HepG2 (cell line): ENCODE data around the gene ZMPSTE24. TPM values are rescaled to one million over a fixed set of nuclear protein-coding genes. Genes with fewer than 3 reads are reported as not detected.

Experiments
- ARNT2 ChIP-seq: sonication (generic); formaldehyde crosslinking; IDR thresholded peaks from 2 replicates; pipeline ENCODE4 v1.8.0; 2022; ENCODE audit warnings: mild to moderate bottlenecking, low read depth, missing genetic modification reagents, moderate library complexity
- CBX5 ChIP-seq: sonication (generic); formaldehyde crosslinking; IDR thresholded peaks from 2 replicates; pipeline ENCODE4 v1.4.0; 2020; ENCODE audit warnings: missing genetic modification reagents, borderline replicate concordance
- EEA1 ChIP-seq: sonication (generic); formaldehyde crosslinking; IDR thresholded peaks from 2 replicates; pipeline ENCODE4 v1.5.1; 2020; ENCODE audit warnings: mild to moderate bottlenecking, missing genetic modification reagents, borderline replicate concordance
- HCFC1 ChIP-seq: fragments of 150-350 bp; IDR thresholded peaks from 2 replicates; pipeline ENCODE4 v1.6.1; 2014; ENCODE audit warnings: low read depth, low read length
- HDAC1 ChIP-seq: sonication (generic); formaldehyde crosslinking; IDR thresholded peaks from 2 replicates; pipeline ENCODE4 v1.5.1; 2020; ENCODE audit warnings: mild to moderate bottlenecking, missing genetic modification reagents
- PHF21A ChIP-seq: sonication (generic); formaldehyde crosslinking; IDR thresholded peaks from 2 replicates; pipeline ENCODE4 v1.5.0; 2020; ENCODE audit warnings: mild to moderate bottlenecking, missing genetic modification reagents
- RARA ChIP-seq: IDR thresholded peaks from 2 replicates; pipeline ENCODE4 v1.6.1; 2016; ENCODE audit warnings: missing genetic modification reagents, missing compliant biosample characterization
- SAP130 ChIP-seq: IDR thresholded peaks from 2 replicates; pipeline ENCODE4 v1.6.1; 2016; ENCODE audit warnings: low read depth
- ZBTB8A ChIP-seq: sonication (generic); formaldehyde crosslinking; IDR thresholded peaks from 2 replicates; pipeline ENCODE4 v1.4.0; 2020; ENCODE audit warnings: mild to moderate bottlenecking, low read depth, missing genetic modification reagents, borderline replicate concordance
- ZNF407 ChIP-seq: sonication (generic); formaldehyde crosslinking; IDR thresholded peaks from one replicate; pipeline ENCODE4 v1.5.1; 2020; ENCODE audit warnings: mild to moderate bottlenecking, missing genetic modification reagents; ENCODE audit errors: not compliant biosample characterization
- ZNF446 ChIP-seq: sonication (generic); formaldehyde crosslinking; IDR thresholded peaks from 2 replicates; pipeline ENCODE4 v1.5.0; 2020; ENCODE audit warnings: mild to moderate bottlenecking, missing genetic modification reagents
- ZNF510 ChIP-seq: sonication (generic); formaldehyde crosslinking; IDR thresholded peaks from 2 replicates; pipeline ENCODE4 v1.4.0; 2020; ENCODE audit warnings: low read depth, mild to moderate bottlenecking, missing genetic modification reagents
- ZNF724P ChIP-seq: sonication (generic); formaldehyde crosslinking; IDR thresholded peaks from 2 replicates; pipeline ENCODE4 v1.8.0; 2022; ENCODE audit warnings: missing genetic modification reagents, borderline replicate concordance
- ZNF776 ChIP-seq: sonication (generic); formaldehyde crosslinking; IDR thresholded peaks from 2 replicates; pipeline ENCODE4 v1.4.0; 2020; ENCODE audit warnings: mild to moderate bottlenecking, missing genetic modification reagents
- ZSCAN9 ChIP-seq: IDR thresholded peaks from 2 replicates; pipeline ENCODE4 v1.6.1; 2016; ENCODE audit warnings: borderline replicate concordance
- polyA plus RNA-seq, 8 experiments: library from polyadenylated mRNA; depleted of rRNA in 3 of 8; stranded (reverse) in 7 of 8; unstranded in 1 of 8; fragments of >200 nt; fragmentation: Illumina TruSeq in 4 of 8; extraction: Trizol in 4 of 8; gene quantifications; 2 replicates each; pipeline versions ENCODE4 v1.2.1 to v1.2.3, GENCODE V29; 2011 to 2016; ENCODE audit warnings: low read depth in 4 of 8, missing spikeins in 1 of 8, mixed read lengths in 1 of 8; ENCODE audit not compliant: insufficient read depth in 1 of 8
- total RNA-seq, 5 experiments: library from RNA; depleted of rRNA; stranded (reverse); fragments of >200 nt; fragmentation: Illumina TruSeq; extraction: Trizol; gene quantifications; 2 replicates each; pipeline ENCODE4 v1.2.3, GENCODE V29; 2016; ENCODE audit warnings: low read depth in 1 of 5
- TF ChIP-seq, protein P1 (sequence below): sonication (generic); formaldehyde crosslinking; IDR thresholded peaks from 2 replicates; pipeline ENCODE4 v1.5.1; 2020; ENCODE audit warnings: mild to moderate bottlenecking, missing genetic modification reagents
- TF ChIP-seq, protein P2 (sequence below): sonication (generic); formaldehyde crosslinking; IDR thresholded peaks from 2 replicates; pipeline ENCODE4 v1.4.0; 2020; ENCODE audit warnings: missing genetic modification reagents

ZMPSTE24 gene
- total and polyA plus RNA-seq, 2 of the 13 experiments (the other 11 are each of a cell fraction or from before 2014, with no cell fraction given): 13.6 to 60.2 TPM

GRCh38 chr1:40257688-40258444 lies at the start of gene ZMPSTE24 (continued):
- TF ChIP-seq HCFC1 (peak; percentile 72), EEA1 (CRISPR knock-in tag) (no peak; the same call in 1 of the 2 replicates), ZSCAN9 (CRISPR knock-in tag) (peak; percentile 88), CBX5 (peak; percentile 98; the same call in 1 of the 2 replicates), ARNT2 (CRISPR knock-in tag) (peak; percentile 86; the same call in 1 of the 2 replicates), ZNF776 (peak; percentile 61; the same call in 1 of the 2 replicates), ZNF446 (no peak), SAP130 (peak; percentile 99), ZNF724P (CRISPR knock-in tag) (peak; percentile 89), ZNF407 (CRISPR knock-in tag) (peak; percentile 89), ZBTB8A (CRISPR knock-in tag) (no peak), HDAC1 (peak; percentile 98), RARA (CRISPR knock-in tag) (peak; percentile 58), ZNF510 (CRISPR knock-in tag) (peak; percentile 58; the same call in 1 of the 2 replicates), PHF21A (CRISPR knock-in tag) (peak; percentile 87)
- TF ChIP-seq, protein P1, sequence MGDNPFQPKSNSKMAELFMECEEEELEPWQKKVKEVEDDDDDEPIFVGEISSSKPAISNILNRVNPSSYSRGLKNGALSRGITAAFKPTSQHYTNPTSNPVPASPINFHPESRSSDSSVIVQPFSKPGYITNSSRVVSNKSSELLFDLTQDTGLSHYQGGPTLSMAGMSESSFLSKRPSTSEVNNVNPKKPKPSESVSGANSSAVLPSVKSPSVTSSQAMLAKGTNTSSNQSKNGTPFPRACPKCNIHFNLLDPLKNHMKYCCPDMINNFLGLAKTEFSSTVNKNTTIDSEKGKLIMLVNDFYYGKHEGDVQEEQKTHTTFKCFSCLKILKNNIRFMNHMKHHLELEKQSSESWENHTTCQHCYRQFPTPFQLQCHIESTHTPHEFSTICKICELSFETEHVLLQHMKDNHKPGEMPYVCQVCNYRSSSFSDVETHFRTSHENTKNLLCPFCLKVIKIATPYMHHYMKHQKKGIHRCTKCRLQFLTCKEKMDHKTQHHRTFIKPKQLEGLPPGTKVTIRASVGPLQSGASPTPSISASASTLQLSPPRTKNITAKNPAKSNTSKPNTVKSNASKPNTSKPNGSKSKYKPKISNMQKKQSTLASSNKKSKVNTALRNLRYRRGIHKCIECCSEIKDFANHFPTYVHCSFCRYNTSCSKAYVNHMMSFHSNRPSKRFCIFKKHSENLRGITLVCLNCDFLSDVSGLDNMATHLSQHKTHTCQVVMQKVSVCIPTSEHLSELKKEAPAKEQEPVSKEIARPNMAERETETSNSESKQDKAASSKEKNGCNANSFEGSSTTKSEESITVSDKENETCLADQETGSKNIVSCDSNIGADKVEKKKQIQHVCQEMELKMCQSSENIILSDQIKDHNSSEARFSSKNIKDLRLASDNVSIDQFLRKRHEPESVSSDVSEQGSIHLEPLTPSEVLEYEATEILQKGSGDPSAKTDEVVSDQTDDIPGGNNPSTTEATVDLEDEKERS: peak; percentile 77; the same call in 1 of the 2 replicates
- TF ChIP-seq, protein P2, sequence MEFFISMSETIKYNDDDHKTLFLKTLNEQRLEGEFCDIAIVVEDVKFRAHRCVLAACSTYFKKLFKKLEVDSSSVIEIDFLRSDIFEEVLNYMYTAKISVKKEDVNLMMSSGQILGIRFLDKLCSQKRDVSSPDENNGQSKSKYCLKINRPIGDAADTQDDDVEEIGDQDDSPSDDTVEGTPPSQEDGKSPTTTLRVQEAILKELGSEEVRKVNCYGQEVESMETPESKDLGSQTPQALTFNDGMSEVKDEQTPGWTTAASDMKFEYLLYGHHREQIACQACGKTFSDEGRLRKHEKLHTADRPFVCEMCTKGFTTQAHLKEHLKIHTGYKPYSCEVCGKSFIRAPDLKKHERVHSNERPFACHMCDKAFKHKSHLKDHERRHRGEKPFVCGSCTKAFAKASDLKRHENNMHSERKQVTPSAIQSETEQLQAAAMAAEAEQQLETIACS (CRISPR knock-in tag): peak; percentile 36; the same call in 1 of the 2 replicates
